ENCODE measurements around the gene CD69.
A peak's percentile ranks its signal among the peaks of the same experiment; 100 is the strongest.

Gene CD69

DNA sequence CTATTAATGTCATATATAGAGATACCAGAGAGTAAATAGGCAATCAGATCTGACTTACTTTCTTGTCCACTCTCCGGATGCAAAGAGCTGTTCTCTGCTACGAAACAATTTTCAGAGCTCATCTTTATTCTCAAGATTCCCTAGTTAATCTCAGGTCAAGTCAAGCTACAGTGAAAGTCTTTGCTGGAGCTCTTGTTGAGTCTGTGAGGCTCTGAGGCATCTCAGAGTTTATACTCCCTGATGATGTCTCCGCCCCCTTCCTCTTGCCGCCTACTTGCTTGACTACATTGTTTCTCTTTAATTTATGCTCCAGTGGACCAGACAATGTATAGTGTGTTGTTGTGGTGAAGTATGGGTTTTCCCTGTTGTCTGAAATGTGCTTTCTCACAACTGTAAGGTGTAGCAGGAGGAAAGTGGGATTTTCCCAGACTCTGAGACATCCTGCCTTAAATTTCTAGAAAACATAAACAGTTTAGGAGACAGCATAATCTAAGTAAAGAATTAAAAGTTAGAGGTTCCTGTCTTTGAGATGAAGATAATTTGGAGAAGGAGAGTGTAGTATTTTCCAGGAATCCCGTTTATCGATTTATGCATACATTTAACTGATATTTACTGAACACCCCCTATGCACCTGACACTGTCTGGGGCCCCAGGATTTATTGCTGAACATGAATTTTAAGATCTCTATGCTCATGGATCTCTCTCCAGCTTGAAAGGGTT, at the start of gene CD69:
Gene CD69 (minus strand): TSS at position 203 of the 720 bp plus-strand sequence. CDS start 81 bp downstream, at position 122.
- TF ChIP-seq, protein P1, sequence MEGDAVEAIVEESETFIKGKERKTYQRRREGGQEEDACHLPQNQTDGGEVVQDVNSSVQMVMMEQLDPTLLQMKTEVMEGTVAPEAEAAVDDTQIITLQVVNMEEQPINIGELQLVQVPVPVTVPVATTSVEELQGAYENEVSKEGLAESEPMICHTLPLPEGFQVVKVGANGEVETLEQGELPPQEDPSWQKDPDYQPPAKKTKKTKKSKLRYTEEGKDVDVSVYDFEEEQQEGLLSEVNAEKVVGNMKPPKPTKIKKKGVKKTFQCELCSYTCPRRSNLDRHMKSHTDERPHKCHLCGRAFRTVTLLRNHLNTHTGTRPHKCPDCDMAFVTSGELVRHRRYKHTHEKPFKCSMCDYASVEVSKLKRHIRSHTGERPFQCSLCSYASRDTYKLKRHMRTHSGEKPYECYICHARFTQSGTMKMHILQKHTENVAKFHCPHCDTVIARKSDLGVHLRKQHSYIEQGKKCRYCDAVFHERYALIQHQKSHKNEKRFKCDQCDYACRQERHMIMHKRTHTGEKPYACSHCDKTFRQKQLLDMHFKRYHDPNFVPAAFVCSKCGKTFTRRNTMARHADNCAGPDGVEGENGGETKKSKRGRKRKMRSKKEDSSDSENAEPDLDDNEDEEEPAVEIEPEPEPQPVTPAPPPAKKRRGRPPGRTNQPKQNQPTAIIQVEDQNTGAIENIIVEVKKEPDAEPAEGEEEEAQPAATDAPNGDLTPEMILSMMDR (IDR thresholded peaks at IDR 0.05; ENCODE audit: low read depth, low read length), result no peak
- TF ChIP-seq EZH2phosphoT487 (IDR thresholded peaks at IDR 0.05; ENCODE audit: low read depth), result no peak
- H3K9me3 ChIP-seq (ENCODE audit: insufficient read depth, low read length), result no peaks in the 10 kb centered on the region
- H3K4me1 ChIP-seq (ENCODE audit: low read length), result peaks cover 74% of the 10 kb centered on the region
- H3K27me3 ChIP-seq (ENCODE audit: low read depth, low read length), result no peaks in the 10 kb centered on the region
- peak within 1 kb of the TSS; percentile 29 for H2AFZ ChIP-seq (ENCODE audit: low read depth, low read length)
- no peaks in the 10 kb centered on the region for H4K20me1 ChIP-seq (ENCODE audit: insufficient read depth, low read length)
- H3K27ac ChIP-seq (ENCODE audit: low read length), result peak within 1 kb of the TSS; percentile 46
- no peaks in the 10 kb centered on the region for H3K36me3 ChIP-seq (replicated peaks; ENCODE audit: low read depth, low read length)
- peak within 1 kb of the TSS; percentile 52 for H3K9ac ChIP-seq (ENCODE audit: low read length)
- H3K4me2 ChIP-seq (ENCODE audit: low read length), result peak within 1 kb of the TSS; percentile 93
- peaks cover 15% of the 10 kb centered on the region for H3K79me2 ChIP-seq (ENCODE audit: low read length)
- H3K4me3 ChIP-seq (ENCODE audit: low read length), result peak within 1 kb of the TSS; percentile 79

DNA sequence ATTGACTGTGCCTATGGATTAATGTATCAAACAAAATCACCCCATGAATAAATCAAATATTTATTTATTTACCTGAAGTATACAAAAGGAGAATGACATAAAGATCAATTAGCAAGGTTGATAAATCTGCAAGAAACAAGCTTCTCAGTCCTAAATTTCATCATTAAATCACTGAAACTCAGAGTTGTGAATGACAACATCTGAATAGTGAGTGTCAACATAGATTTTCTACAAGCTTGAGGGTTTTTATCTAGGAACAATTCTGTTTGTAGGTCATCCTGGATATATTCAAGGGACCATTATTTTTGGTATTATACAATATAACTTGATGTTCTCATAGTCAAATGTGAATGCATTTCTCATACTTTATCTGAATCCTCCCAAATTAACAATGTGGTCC, 49.2 kb upstream of the CD69 start:
- Histone ChIP-seq H3K36me3 (replicated peaks; ENCODE audit: low read depth, low read length) (no peaks in the 10 kb centered on the region), H3K27me3 (ENCODE audit: low read depth, low read length) (0 out of 2 replicates have a peak, but pooled peaks cover 5% of the 10 kb centered on the region), H2AFZ (ENCODE audit: low read depth, low read length) (no peak overlapping the region), H4K20me1 (ENCODE audit: insufficient read depth, low read length) (no peaks in the 10 kb centered on the region), H3K79me2 (ENCODE audit: low read length) (no peaks in the 10 kb centered on the region), H3K4me3 (ENCODE audit: low read length) (no peak overlapping the region), H3K4me2 (ENCODE audit: low read length) (peak overlapping the region; percentile 74), H3K9ac (ENCODE audit: low read length) (no peak overlapping the region), H3K27ac (ENCODE audit: low read length) (no peak overlapping the region; the same call in 1 of the 2 replicates), H3K9me3 (ENCODE audit: insufficient read depth, low read length) (no peaks in the 10 kb centered on the region), H3K4me1 (ENCODE audit: low read length) (peaks cover 46% of the 10 kb centered on the region)
- no peak for TF ChIP-seq EZH2phosphoT487 (IDR thresholded peaks at IDR 0.05; ENCODE audit: low read depth)
- TF ChIP-seq, protein P1 (IDR thresholded peaks at IDR 0.05; ENCODE audit: low read depth, low read length), result no peak

DNA sequence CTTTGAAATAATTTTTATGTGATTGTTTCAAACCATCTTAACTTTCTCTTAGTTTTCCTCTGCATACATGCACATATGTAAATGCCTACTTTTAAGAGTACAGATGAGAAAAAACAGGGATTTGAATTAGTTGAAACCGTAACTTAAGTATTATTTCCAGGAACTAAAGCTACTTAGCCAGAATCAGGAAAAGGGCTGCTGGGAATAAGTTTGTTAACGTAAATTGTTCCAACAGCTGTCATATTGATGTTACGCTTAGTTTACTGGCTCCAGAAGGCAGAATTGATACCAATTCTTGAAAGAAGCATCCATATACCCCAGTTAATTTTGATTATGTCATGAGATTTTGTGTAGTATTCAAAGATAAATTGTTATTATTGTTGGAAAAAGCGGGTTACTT, 48.6 kb upstream of the CD69 start:
- 0 out of 2 replicates have a peak, but pooled peaks cover 5% of the 10 kb centered on the region for H3K27me3 ChIP-seq (ENCODE audit: low read depth, low read length)
- H2AFZ ChIP-seq (ENCODE audit: low read depth, low read length), result no peak overlapping the region
- no peak overlapping the region for H3K27ac ChIP-seq (ENCODE audit: low read length)
- no peaks in the 10 kb centered on the region for H3K79me2 ChIP-seq (ENCODE audit: low read length)
- H4K20me1 ChIP-seq (ENCODE audit: insufficient read depth, low read length), result no peaks in the 10 kb centered on the region
- H3K36me3 ChIP-seq (replicated peaks; ENCODE audit: low read depth, low read length), result no peaks in the 10 kb centered on the region
- no peak overlapping the region for H3K9ac ChIP-seq (ENCODE audit: low read length)
- peaks cover 46% of the 10 kb centered on the region for H3K4me1 ChIP-seq (ENCODE audit: low read length)
- no peak overlapping the region for H3K4me3 ChIP-seq (ENCODE audit: low read length)
- no peaks in the 10 kb centered on the region for H3K9me3 ChIP-seq (ENCODE audit: insufficient read depth, low read length)
- no peak for TF ChIP-seq EZH2phosphoT487 (IDR thresholded peaks at IDR 0.05; ENCODE audit: low read depth)
- TF ChIP-seq, protein P1 (IDR thresholded peaks at IDR 0.05; ENCODE audit: low read depth, low read length), result no peak
- no peak overlapping the region for H3K4me2 ChIP-seq (ENCODE audit: low read length)

DNA sequence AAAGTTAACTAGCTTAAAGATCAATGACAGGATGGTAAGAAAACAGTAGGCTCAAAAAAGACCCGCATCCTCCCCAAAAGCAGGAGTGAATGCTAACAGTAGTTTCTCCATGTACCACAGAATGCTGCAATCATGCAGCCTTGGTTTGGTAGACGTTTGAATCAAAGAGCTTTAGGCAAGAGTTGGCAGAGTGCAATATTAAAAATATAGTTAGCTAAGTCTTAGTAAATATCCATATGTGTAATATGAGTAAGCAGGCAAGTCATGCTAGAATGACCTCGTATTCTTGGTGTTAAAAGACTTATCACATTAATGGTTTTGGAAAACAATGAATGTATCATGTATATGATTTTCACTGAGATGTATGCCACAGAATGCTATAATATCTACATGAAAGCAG, 47.8 kb upstream of the CD69 start:
- Histone ChIP-seq H3K36me3 (replicated peaks; ENCODE audit: low read depth, low read length) (no peaks in the 10 kb centered on the region), H2AFZ (ENCODE audit: low read depth, low read length) (no peak overlapping the region), H3K79me2 (ENCODE audit: low read length) (no peaks in the 10 kb centered on the region), H4K20me1 (ENCODE audit: insufficient read depth, low read length) (no peaks in the 10 kb centered on the region), H3K4me1 (ENCODE audit: low read length) (peaks cover 43% of the 10 kb centered on the region), H3K9ac (ENCODE audit: low read length) (no peak overlapping the region), H3K9me3 (ENCODE audit: insufficient read depth, low read length) (no peaks in the 10 kb centered on the region), H3K4me2 (ENCODE audit: low read length) (no peak overlapping the region), H3K4me3 (ENCODE audit: low read length) (no peak overlapping the region), H3K27ac (ENCODE audit: low read length) (no peak overlapping the region), H3K27me3 (ENCODE audit: low read depth, low read length) (peaks cover 9% of the 10 kb centered on the region; the same call in 1 of the 2 replicates)
- TF ChIP-seq EZH2phosphoT487 (IDR thresholded peaks at IDR 0.05; ENCODE audit: low read depth), result no peak
- TF ChIP-seq, protein P1 (IDR thresholded peaks at IDR 0.05; ENCODE audit: low read depth, low read length), result no peak

Data from OCI-LY3 (cell line).